ENCODE results near the gene TNFRSF14. TPM values are rescaled to one million over a fixed set of nuclear protein-coding genes. Genes with fewer than 3 reads are reported as not detected.

TNFRSF14 gene
- total and polyA plus RNA-seq, 9 of the 15 experiments (the other 6 are each of a cell fraction or from before 2014, with no cell fraction given) = 0.11 to 2.3 (median 0.68) TPM; not detected in 2

DNA sequence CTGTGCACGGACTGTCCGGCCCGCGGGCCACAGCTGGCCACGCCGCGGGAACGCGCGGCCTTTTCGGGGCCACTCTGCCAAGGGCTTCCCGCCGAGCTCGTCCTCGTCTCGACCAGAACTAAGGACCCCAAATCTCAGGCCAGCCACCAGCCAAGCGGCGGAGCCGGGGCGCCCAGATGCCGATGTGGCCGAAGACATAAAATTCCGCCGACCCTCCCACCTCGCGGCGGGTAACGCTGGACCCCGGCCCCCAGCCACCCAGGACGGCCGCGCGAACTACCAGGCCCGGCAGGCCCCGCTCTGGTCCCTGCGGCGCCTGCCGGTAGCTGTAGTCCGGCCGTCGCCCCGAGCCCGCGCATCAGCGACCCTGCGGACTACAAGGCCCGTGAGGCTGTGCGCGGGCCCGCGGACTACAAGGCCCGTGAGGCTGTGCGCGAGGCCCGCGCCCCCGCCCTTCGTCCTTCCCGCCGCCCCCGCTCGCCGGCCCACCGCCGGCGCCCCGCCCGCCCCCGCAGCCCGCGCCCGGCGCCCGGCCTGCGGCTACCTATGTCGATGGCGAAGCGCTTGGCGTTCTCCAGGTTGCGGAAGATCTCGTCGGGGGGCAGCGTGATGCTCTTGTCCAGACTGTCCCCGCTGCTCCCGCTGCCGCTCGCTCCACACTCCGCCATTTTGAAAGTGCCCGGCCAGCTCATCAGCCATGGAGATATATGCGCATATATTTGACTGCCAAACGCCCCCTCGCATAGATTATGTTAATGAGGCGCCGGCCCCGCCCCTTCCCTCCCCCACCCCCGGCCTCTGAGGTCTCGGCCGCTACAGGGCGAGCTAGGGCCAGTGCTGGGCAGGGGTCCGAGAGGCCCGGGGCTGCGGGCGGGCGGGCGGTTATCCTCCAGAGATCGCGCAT is 30.0 kb upstream of the TNFRSF14 start, which contains the start of gene PANK4 (continued):
- no peak for TF ChIP-seq MBD1 (CRISPR knock-in tag; IDR thresholded peaks at IDR 0.05)
- TF ChIP-seq, protein P1, sequence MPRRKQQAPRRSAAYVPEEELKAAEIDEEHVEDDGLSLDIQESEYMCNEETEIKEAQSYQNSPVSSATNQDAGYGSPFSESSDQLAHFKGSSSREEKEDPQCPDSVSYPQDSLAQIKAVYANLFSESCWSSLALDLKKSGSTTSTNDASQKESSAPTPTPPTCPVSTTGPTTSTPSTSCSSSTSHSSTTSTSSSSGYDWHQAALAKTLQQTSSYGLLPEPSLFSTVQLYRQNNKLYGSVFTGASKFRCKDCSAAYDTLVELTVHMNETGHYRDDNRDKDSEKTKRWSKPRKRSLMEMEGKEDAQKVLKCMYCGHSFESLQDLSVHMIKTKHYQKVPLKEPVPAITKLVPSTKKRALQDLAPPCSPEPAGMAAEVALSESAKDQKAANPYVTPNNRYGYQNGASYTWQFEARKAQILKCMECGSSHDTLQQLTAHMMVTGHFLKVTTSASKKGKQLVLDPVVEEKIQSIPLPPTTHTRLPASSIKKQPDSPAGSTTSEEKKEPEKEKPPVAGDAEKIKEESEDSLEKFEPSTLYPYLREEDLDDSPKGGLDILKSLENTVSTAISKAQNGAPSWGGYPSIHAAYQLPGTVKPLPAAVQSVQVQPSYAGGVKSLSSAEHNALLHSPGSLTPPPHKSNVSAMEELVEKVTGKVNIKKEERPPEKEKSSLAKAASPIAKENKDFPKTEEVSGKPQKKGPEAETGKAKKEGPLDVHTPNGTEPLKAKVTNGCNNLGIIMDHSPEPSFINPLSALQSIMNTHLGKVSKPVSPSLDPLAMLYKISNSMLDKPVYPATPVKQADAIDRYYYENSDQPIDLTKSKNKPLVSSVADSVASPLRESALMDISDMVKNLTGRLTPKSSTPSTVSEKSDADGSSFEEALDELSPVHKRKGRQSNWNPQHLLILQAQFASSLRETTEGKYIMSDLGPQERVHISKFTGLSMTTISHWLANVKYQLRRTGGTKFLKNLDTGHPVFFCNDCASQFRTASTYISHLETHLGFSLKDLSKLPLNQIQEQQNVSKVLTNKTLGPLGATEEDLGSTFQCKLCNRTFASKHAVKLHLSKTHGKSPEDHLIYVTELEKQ (CRISPR knock-in tag; IDR thresholded peaks at IDR 0.05) = peak; percentile 25; the same call in 1 of the 2 replicates
- TF ChIP-seq, protein P2, sequence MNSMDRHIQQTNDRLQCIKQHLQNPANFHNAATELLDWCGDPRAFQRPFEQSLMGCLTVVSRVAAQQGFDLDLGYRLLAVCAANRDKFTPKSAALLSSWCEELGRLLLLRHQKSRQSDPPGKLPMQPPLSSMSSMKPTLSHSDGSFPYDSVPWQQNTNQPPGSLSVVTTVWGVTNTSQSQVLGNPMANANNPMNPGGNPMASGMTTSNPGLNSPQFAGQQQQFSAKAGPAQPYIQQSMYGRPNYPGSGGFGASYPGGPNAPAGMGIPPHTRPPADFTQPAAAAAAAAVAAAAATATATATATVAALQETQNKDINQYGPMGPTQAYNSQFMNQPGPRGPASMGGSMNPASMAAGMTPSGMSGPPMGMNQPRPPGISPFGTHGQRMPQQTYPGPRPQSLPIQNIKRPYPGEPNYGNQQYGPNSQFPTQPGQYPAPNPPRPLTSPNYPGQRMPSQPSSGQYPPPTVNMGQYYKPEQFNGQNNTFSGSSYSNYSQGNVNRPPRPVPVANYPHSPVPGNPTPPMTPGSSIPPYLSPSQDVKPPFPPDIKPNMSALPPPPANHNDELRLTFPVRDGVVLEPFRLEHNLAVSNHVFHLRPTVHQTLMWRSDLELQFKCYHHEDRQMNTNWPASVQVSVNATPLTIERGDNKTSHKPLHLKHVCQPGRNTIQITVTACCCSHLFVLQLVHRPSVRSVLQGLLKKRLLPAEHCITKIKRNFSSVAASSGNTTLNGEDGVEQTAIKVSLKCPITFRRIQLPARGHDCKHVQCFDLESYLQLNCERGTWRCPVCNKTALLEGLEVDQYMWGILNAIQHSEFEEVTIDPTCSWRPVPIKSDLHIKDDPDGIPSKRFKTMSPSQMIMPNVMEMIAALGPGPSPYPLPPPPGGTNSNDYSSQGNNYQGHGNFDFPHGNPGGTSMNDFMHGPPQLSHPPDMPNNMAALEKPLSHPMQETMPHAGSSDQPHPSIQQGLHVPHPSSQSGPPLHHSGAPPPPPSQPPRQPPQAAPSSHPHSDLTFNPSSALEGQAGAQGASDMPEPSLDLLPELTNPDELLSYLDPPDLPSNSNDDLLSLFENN (IDR thresholded peaks at IDR 0.05; ENCODE audit: low read depth in 2 of 2, low read length in 2 of 2) = peak in 1 of 2 experiments; percentile 53; a peak in 1 of 4 replicates
- TF ChIP-seq ZNF384 (IDR thresholded peaks at IDR 0.05; ENCODE audit: low read depth, low read length) = no peak
- TF ChIP-seq ZZZ3 (IDR thresholded peaks at IDR 0.05) = no peak
- TF ChIP-seq KLF16 (IDR thresholded peaks at IDR 0.05) = no peak
- peak; percentile 95 for TF ChIP-seq FOXJ2 (tag; IDR thresholded peaks at IDR 0.05)
- TF ChIP-seq, protein P3, sequence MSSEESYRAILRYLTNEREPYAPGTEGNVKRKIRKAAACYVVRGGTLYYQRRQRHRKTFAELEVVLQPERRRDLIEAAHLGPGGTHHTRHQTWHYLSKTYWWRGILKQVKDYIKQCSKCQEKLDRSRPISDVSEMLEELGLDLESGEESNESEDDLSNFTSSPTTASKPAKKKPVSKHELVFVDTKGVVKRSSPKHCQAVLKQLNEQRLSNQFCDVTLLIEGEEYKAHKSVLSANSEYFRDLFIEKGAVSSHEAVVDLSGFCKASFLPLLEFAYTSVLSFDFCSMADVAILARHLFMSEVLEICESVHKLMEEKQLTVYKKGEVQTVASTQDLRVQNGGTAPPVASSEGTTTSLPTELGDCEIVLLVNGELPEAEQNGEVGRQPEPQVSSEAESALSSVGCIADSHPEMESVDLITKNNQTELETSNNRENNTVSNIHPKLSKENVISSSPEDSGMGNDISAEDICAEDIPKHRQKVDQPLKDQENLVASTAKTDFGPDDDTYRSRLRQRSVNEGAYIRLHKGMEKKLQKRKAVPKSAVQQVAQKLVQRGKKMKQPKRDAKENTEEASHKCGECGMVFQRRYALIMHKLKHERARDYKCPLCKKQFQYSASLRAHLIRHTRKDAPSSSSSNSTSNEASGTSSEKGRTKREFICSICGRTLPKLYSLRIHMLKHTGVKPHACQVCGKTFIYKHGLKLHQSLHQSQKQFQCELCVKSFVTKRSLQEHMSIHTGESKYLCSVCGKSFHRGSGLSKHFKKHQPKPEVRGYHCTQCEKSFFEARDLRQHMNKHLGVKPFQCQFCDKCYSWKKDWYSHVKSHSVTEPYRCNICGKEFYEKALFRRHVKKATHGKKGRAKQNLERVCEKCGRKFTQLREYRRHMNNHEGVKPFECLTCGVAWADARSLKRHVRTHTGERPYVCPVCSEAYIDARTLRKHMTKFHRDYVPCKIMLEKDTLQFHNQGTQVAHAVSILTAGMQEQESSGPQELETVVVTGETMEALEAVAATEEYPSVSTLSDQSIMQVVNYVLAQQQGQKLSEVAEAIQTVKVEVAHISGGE (CRISPR knock-in tag; IDR thresholded peaks at IDR 0.05) = peak in 1 of 3 experiments; percentile 90; a peak in 2 of 6 replicates
- TF ChIP-seq ZNF785 (CRISPR knock-in tag; IDR thresholded peaks at IDR 0.05) = no peak
- peak; percentile 75 to 76 for TF ChIP-seq NRF1 (conservative IDR thresholded peaks at IDR 0.05 in 1 of 2, IDR thresholded peaks at IDR 0.05 in 1 of 2)
- peak; percentile 81; the same call in 1 of the 2 replicates for TF ChIP-seq HIVEP1 (CRISPR knock-in tag; IDR thresholded peaks at IDR 0.05)
- TF ChIP-seq, protein P4, sequence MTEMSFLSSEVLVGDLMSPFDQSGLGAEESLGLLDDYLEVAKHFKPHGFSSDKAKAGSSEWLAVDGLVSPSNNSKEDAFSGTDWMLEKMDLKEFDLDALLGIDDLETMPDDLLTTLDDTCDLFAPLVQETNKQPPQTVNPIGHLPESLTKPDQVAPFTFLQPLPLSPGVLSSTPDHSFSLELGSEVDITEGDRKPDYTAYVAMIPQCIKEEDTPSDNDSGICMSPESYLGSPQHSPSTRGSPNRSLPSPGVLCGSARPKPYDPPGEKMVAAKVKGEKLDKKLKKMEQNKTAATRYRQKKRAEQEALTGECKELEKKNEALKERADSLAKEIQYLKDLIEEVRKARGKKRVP (CRISPR knock-in tag; IDR thresholded peaks at IDR 0.05) = peak; percentile 87
